Gastroesophageal sphincter (tissue), 4 donors: ENCODE data around the gene BMPR1A. TPM values are rescaled to one million over a fixed set of nuclear protein-coding genes. Genes with fewer than 3 reads are reported as not detected.

ENCODE experiments used
- ATAC-seq: fragments of 150-250 bp; one replicate; pipeline ENCODE4 v1.9.1; 2016; ENCODE audit warnings: mild to moderate bottlenecking, moderate library complexity
- H3K27ac ChIP-seq, 4 donors: fragments of 200-600 bp; sonication (generic) in 3 of 4; 1 replicate in 3 of 4; 2 replicates in 1 of 4; pipeline ENCODE4 v1.5.1; 2016 to 2019
- H3K27me3 ChIP-seq: fragments of 200-600 bp; sonication (generic); one replicate; pipeline ENCODE4 v1.5.1; 2019
- H3K36me3 ChIP-seq, 2 donors: fragments of 200-600 bp; sonication (generic); one replicate each; pipeline ENCODE4 v1.5.1; 2019; ENCODE audit warnings: control low read depth in 1 of 2
- H3K4me1 ChIP-seq, 3 donors: fragments of 200-600 bp; sonication (generic); 1 replicate in 2 of 3; 2 replicates in 1 of 3; pipeline ENCODE4 v1.5.1; 2016 to 2019; ENCODE audit warnings: control low read depth in 2 of 3
- H3K4me3 ChIP-seq, 2 donors: fragments of 200-600 bp; sonication (generic); one replicate each; pipeline ENCODE4 v1.5.1; 2019; ENCODE audit warnings: mild to moderate bottlenecking in 1 of 2, moderate library complexity in 1 of 2
- H3K9me3 ChIP-seq, 3 donors: fragments of 200-600 bp; sonication (generic); one replicate each; pipeline ENCODE4 v1.5.1; 2017 to 2019; ENCODE audit warnings: control low read depth in 2 of 3
- CTCF ChIP-seq, 4 experiments: fragments of 200-600 bp in 2 of 4; fragments of 450-650 bp in 2 of 4; sonication (generic) in 1 of 4; IDR thresholded peaks; one replicate each; pipeline ENCODE4 v1.5.1; 2017 to 2019; ENCODE audit warnings: antibody characterized with exemption in 4 of 4, mild to moderate bottlenecking in 2 of 4, moderate library complexity in 2 of 4
- EP300 ChIP-seq: sonication (generic); formaldehyde crosslinking; IDR thresholded peaks from one replicate; pipeline ENCODE4 v1.6.1; 2017; ENCODE audit warnings: antibody characterized with exemption, mild to moderate bottlenecking
- POLR2A ChIP-seq, 2 donors: fragments of 450-650 bp; IDR thresholded peaks; one replicate each; pipeline ENCODE4 v1.6.1; 2017; ENCODE audit warnings: antibody characterized with exemption in 2 of 2, mild to moderate bottlenecking in 2 of 2, moderate library complexity in 1 of 2
- POLR2AphosphoS5 ChIP-seq: sonication (generic); formaldehyde crosslinking; IDR thresholded peaks from one replicate; pipeline ENCODE4 v1.6.1; 2017; ENCODE audit warnings: antibody characterized with exemption
- WGBS, 2 donors: methylation state at CpG; one replicate each; pipeline ENCODE4 v1.1.5; 2018; ENCODE audit warnings: low coverage in 1 of 2; 5-methylcytosine and 5-hydroxymethylcytosine counted together
- total RNA-seq, 4 donors: library from RNA; depleted of rRNA; stranded (reverse); fragments of >200 nt; gene quantifications; one replicate each; pipeline ENCODE4 v1.1.0, GENCODE V29; 2016

The BMPR1A gene
- total RNA-seq, 4 donors from 2014 or later: 91.5 to 121 (median 117) TPM

GRCh38 chr10:86753638-86754434 is 2.6 kb upstream of the BMPR1A start:
- no peak for ATAC-seq

GRCh38 chr10:86755454-86755739 is 1.0 kb upstream of the BMPR1A start:
- 0% methylated on average over 5 to 6 of the region's 9 CpGs for WGBS, 2 donors
- peak overlapping the region; percentile 95 to 99 (median 98) for H3K27ac ChIP-seq

More at GRCh38 chr10:86753638-86754434, 2.6 kb upstream of the BMPR1A start:
- H3K27ac ChIP-seq: peak overlapping the region in 3 of 4 donors; percentile 70 to 99 (median 99)
- peaks cover 6% of the 10 kb centered on the region for H3K27me3 ChIP-seq
- H3K36me3 ChIP-seq: no peaks in the 10 kb centered on the region
- H3K4me1 ChIP-seq: peaks cover 0 to 47% (median 0%) of the 10 kb centered on the region in 3 donors
- TF ChIP-seq POLR2AphosphoS5: peak; percentile 3
- TF ChIP-seq POLR2A (IDR thresholded peaks at IDR 0.05): no peak
- H3K4me3 ChIP-seq: no peak overlapping the region
- H3K9me3 ChIP-seq: no peaks in the 10 kb centered on the region
- WGBS, 2 donors: 60 to 73% methylated on average over 5 to 11 of the region's 12 CpGs

GRCh38 chr10:86755740-86756510 is 494 bp upstream of the BMPR1A start:
- Histone ChIP-seq H3K9me3 (no peaks in the 10 kb centered on the region), H3K4me3 (peak overlapping the region; percentile 51 to 85), H3K27me3 (peaks cover 6% of the 10 kb centered on the region), H3K4me1 (peaks cover 0 to 65% (median 0%) of the 10 kb centered on the region in 3 donors), H3K27ac (peak overlapping the region; percentile 95 to 99 (median 98)), H3K36me3 (no peaks in the 10 kb centered on the region)
- ATAC-seq: peak; percentile 91
- peak; percentile 89 for TF ChIP-seq POLR2AphosphoS5
- TF ChIP-seq EP300: peak; percentile 69
- TF ChIP-seq POLR2A (IDR thresholded peaks at IDR 0.05): peak; percentile 91 to 94
- peak in 1 of 4 experiments; percentile 17 for TF ChIP-seq CTCF (IDR thresholded peaks at IDR 0.05)
- 0% methylated on average over 1 to 9 of the region's 89 CpGs for WGBS, 2 donors

More at GRCh38 chr10:86755454-86755739, 1.0 kb upstream of the BMPR1A start:
- Histone ChIP-seq H3K4me3 (peak overlapping the region; percentile 51 to 85), H3K9me3 (no peaks in the 10 kb centered on the region), H3K36me3 (no peaks in the 10 kb centered on the region), H3K27me3 (peaks cover 6% of the 10 kb centered on the region), H3K4me1 (peaks cover 0 to 60% (median 0%) of the 10 kb centered on the region in 3 donors)
- no peak for ATAC-seq
- TF ChIP-seq EP300 (no peak), CTCF (IDR thresholded peaks at IDR 0.05) (no peak), POLR2AphosphoS5 (no peak), POLR2A (IDR thresholded peaks at IDR 0.05) (no peak)

GRCh38 chr10:86757113-86757972 is 924 bp downstream of the BMPR1A start:
- TF ChIP-seq POLR2AphosphoS5 (peak; percentile 66), POLR2A (IDR thresholded peaks at IDR 0.05) (peak; percentile 8 to 40), EP300 (no peak), CTCF (IDR thresholded peaks at IDR 0.05) (peak; percentile 11 to 71 (median 50))
- H3K27ac ChIP-seq: peak overlapping the region; percentile 95 to 99 (median 98)
- no peaks in the 10 kb centered on the region for H3K36me3 ChIP-seq
- H3K27me3 ChIP-seq: peaks cover 6% of the 10 kb centered on the region
- peak overlapping the region; percentile 68 to 85 for H3K4me3 ChIP-seq
- H3K9me3 ChIP-seq: no peaks in the 10 kb centered on the region
- ATAC-seq: peak; percentile 2
- 1% methylated on average over 16 of the region's 47 CpGs for WGBS, 2 donors
- peaks cover 0 to 75% (median 0%) of the 10 kb centered on the region in 3 donors for H3K4me1 ChIP-seq
